A673 (cell line): ENCODE data around the gene TMTC3. TPM values are rescaled to one million over a fixed set of nuclear protein-coding genes. Genes with fewer than 3 reads are reported as not detected.

Experiments used
- BruUV-seq: library from RNA; stranded (reverse); fragments of 400-500 nt; replicated peaks from 2 replicates; lab custom pipeline; 2021; lab: Mats Ljungman, UMichigan
- CTCF ChIA-PET: fragments of 300-600 bp; sonication (Branson Sonifier 250); formaldehyde crosslinking; loops from one replicate; lab custom pipeline; 2022; ENCODE audit warnings: antibody characterized with exemption; lab: Charles Lee
- POLR2A ChIA-PET: fragments of 300-600 bp; sonication (Branson Sonifier 250); formaldehyde crosslinking; loops from one replicate; lab custom pipeline; 2022; ENCODE audit warnings: antibody characterized with exemption; ENCODE audit not compliant: low non-redundant PET; lab: Charles Lee
- DNase-seq: peaks from one replicate; pipeline ENCODE4 v3.0.0-alpha.2; 2015; ENCODE audit warnings: low spot score
- H3K27ac ChIP-seq: fragments of 200-600 bp; sonication (generic); 2 replicates; pipeline ENCODE4 v1.5.1; 2016; ENCODE audit warnings: mixed run types, low read depth, mild to moderate bottlenecking, mixed read lengths, antibody characterized with exemption, low read length; ENCODE audit not compliant: poor library complexity, severe bottlenecking
- H3K27me3 ChIP-seq: fragments of 200-600 bp; sonication (generic); replicated peaks from 2 replicates; pipeline ENCODE4 v1.6.1; 2017; ENCODE audit warnings: mixed run types, low read depth, mild to moderate bottlenecking, mixed read lengths, antibody characterized with exemption, low read length; ENCODE audit not compliant: insufficient read depth, poor library complexity
- H3K36me3 ChIP-seq: fragments of 200-600 bp; sonication (generic); 2 replicates; pipeline ENCODE4 v1.6.1; 2016; ENCODE audit warnings: mixed run types, mild to moderate bottlenecking, mixed read lengths, antibody characterized with exemption, low read length; ENCODE audit not compliant: insufficient read depth, poor library complexity, severe bottlenecking
- H3K4me1 ChIP-seq: fragments of 200-600 bp; sonication (generic); 2 replicates; pipeline ENCODE4 v1.6.1; 2017; ENCODE audit warnings: mixed run types, mild to moderate bottlenecking, mixed read lengths, antibody characterized with exemption, low read length; ENCODE audit not compliant: insufficient read depth, poor library complexity, severe bottlenecking
- H3K4me3 ChIP-seq: fragments of 200-600 bp; sonication (generic); 2 replicates; pipeline ENCODE4 v1.5.1; 2016; ENCODE audit warnings: low read depth, mixed run types, mild to moderate bottlenecking, mixed read lengths, low read length; ENCODE audit not compliant: poor library complexity, severe bottlenecking
- H3K9me3 ChIP-seq: fragments of 200-600 bp; sonication (generic); 2 replicates; pipeline ENCODE4 v1.6.1; 2016; ENCODE audit warnings: mixed run types, low read depth, mild to moderate bottlenecking, mixed read lengths, antibody characterized with exemption, low read length; ENCODE audit not compliant: poor library complexity, severe bottlenecking
- EZH2 ChIP-seq: fragments of 200-600 bp; sonication (generic); IDR thresholded peaks from 2 replicates; pipeline ENCODE4 v1.6.1; 2017; ENCODE audit warnings: borderline replicate concordance, low read depth, mild to moderate bottlenecking, mixed read lengths, antibody characterized with exemption, low read length; ENCODE audit not compliant: poor library complexity, severe bottlenecking
- intact Hi-C: fragments of 100-400 bp; cut with micrococcal nuclease; formaldehyde crosslinking; loops from one replicate; pipeline ENCODE4 v1.10.0; 2022; ENCODE audit not compliant: unreplicated experiment
- total RNA-seq: library from RNA; stranded (reverse); gene quantifications from 2 replicates; pipeline ENCODE4 v1.2.3, GENCODE V29; 2021
- TF ChIP-seq, protein P1 (sequence below): fragments of 300-800, 200-600 bp; sonication (generic); conservative IDR thresholded peaks from 2 replicates; pipeline ENCODE4 v1.5.1; 2017; ENCODE audit warnings: low read depth, mild to moderate bottlenecking, antibody characterized with exemption, low read length, moderate library complexity, mixed read lengths

The TMTC3 gene
- total RNA-seq, 1 experiment from 2014 or later, result 31.6 TPM

DNA sequence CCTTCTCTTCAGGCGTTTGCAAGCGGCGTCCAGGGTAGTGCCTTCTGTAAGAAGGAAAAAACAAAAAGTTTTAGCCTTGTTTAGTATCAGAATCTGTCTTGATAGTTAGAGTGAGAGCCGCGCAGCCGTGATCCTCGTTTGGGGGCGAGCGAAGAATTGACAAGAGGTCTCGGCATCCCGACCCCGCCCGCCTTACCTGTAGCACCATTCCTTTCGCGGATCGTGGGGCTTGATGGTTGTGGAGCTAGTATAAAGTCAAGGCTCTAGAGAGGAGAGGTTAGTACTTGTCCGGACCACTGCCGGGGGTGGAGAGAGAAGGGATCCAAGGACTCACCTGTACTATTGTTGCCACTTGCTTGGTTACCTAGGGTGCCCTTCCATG is 494 bp downstream of the TMTC3 start:
- DNase-seq, result peak; percentile 8
- no peak for TF ChIP-seq EZH2
- TF ChIP-seq, protein P1, sequence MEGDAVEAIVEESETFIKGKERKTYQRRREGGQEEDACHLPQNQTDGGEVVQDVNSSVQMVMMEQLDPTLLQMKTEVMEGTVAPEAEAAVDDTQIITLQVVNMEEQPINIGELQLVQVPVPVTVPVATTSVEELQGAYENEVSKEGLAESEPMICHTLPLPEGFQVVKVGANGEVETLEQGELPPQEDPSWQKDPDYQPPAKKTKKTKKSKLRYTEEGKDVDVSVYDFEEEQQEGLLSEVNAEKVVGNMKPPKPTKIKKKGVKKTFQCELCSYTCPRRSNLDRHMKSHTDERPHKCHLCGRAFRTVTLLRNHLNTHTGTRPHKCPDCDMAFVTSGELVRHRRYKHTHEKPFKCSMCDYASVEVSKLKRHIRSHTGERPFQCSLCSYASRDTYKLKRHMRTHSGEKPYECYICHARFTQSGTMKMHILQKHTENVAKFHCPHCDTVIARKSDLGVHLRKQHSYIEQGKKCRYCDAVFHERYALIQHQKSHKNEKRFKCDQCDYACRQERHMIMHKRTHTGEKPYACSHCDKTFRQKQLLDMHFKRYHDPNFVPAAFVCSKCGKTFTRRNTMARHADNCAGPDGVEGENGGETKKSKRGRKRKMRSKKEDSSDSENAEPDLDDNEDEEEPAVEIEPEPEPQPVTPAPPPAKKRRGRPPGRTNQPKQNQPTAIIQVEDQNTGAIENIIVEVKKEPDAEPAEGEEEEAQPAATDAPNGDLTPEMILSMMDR, result no peak
- Histone ChIP-seq H3K4me3 (peak overlapping the region; percentile 79), H3K36me3 (peaks cover 6% of the 10 kb centered on the region), H3K9me3 (no peaks in the 10 kb centered on the region), H3K27ac (peak overlapping the region; percentile 63), H3K27me3 (no peaks in the 10 kb centered on the region), H3K4me1 (peaks cover 22% of the 10 kb centered on the region)
- ChIA-PET CTCF (interaction anchor here (0.5 kb wide), 1 partner anchor 411 kb away, joined by 3 read pairs; no protein-coding TSS in a partner anchor), POLR2A (no interaction called here)
- BruUV-seq, result TSS peak; percentile 69
- intact Hi-C loops, result loop anchor here (5.0 kb wide), 1 partner anchor 1385 kb away; the partner anchor contains the start of gene POC1B

DNA sequence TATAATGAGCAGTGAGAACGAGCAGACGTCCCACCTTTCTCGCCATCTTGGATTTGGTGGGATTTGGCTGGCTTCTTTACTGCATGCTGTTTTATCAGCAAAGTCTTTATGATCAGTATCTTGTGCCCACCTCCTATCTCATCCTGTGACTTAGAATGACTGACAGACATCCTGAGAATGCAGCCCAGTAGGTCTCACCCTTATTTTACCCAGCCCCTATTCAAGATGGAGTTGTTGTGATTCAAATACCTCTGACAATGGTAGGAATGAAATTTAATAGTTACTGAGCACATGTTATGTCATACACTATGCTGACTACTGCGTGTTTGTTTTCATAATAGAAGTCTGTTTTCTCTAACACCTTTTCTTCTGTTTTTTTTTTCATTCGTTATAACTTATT is 1.9 kb downstream of the TMTC3 start:
- DNase-seq, result no peak
- intact Hi-C loops, result loop anchor here (5.0 kb wide), 1 partner anchor 1383 kb away; the partner anchor contains the start of gene POC1B
- TF ChIP-seq, protein P1, result no peak
- TF ChIP-seq EZH2, result no peak
- BruUV-seq, result no TSS peak
- no peak overlapping the region for H3K4me3 ChIP-seq
- peaks cover 6% of the 10 kb centered on the region for H3K36me3 ChIP-seq
- peaks cover 22% of the 10 kb centered on the region for H3K4me1 ChIP-seq
- H3K9me3 ChIP-seq, result no peaks in the 10 kb centered on the region
- POLR2A ChIA-PET, result no interaction called here
- no peaks in the 10 kb centered on the region for H3K27me3 ChIP-seq
- CTCF ChIA-PET, result no interaction called here
- no peak overlapping the region for H3K27ac ChIP-seq

DNA sequence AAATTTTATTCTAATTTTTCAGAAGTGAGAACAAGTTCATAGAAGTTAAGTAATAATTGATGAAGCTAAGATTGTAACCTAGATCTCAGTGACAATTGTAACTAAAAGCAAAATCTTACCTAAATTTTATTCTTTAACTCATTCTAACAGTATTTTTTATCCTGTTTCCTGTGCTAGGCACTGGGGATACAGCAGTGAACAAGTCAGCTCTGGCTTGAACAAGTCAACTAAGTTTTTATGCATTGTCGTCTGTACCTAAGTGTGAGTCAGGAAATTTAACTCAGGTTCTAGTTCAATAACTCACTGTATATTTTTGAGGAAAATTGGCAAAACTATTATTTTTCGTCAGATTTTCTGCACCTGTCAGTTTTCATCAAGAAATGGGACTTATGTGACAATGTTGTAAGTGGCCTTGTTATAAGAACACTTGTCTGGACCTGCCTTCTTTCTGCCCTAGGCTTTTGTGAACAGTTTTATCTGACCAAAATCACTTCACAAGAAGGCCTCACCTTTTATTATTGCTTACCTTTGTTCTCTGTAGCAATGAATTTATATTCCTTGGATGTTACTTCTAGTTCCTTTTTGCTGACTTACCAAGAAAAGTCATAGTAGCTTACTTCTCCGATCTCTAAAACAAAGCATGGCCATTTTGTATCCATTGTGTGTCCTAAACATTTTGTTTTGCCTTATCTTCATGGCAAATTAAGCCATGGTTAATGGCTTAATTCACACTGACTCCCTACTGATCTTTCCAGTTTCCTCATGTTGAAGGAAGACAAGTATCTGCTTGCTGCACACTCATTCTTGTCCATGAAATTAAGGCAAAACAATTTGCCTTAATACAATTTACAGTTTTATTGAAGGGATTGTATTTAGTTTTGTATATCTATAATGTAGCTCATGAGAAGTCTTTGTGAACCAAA is 2.7 kb downstream of the TMTC3 start:
- intact Hi-C loops, result loop anchor here (5.0 kb wide), 2 partner anchors 852 to 1382 kb away; partner anchors contain the start of gene POC1B
- DNase-seq, result no peak
- ChIA-PET CTCF (no interaction called here), POLR2A (no interaction called here)
- Histone ChIP-seq H3K27ac (peak overlapping the region; percentile 10), H3K36me3 (peaks cover 6% of the 10 kb centered on the region), H3K9me3 (no peaks in the 10 kb centered on the region), H3K4me3 (no peak overlapping the region), H3K4me1 (peaks cover 22% of the 10 kb centered on the region), H3K27me3 (no peaks in the 10 kb centered on the region)
- BruUV-seq, result no TSS peak
- no peak for TF ChIP-seq EZH2
- TF ChIP-seq, protein P1, result no peak
